HCT116 (cell line): ENCODE results near the gene SCUBE2.

Experiments
- CTCF ChIP-seq, 3 experiments: fragments of 200-600 bp in 1 of 3; sonication (generic) in 1 of 3; IDR thresholded peaks in 2 of 3; conservative IDR thresholded peaks in 1 of 3; 2 replicates each; pipeline ENCODE4 v1.5.1; 2012 to 2017; ENCODE audit warnings: low read depth in 2 of 3, low read length in 2 of 3, antibody characterized with exemption in 1 of 3, borderline replicate concordance in 1 of 3, control low read depth in 1 of 3, mild to moderate bottlenecking in 1 of 3, mixed read lengths in 1 of 3, mixed run types in 1 of 3, moderate library complexity in 1 of 3; ENCODE audit not compliant: insufficient read depth in 1 of 3
- EZH2 ChIP-seq: fragments of 200-600 bp; sonication (generic); IDR thresholded peaks from 2 replicates; pipeline ENCODE4 v1.6.1; 2017; ENCODE audit warnings: antibody characterized with exemption, mixed run types
- FOSL1 ChIP-seq: IDR thresholded peaks from 2 replicates; pipeline ENCODE4 v1.6.1; 2012; ENCODE audit warnings: low read depth
- JUND ChIP-seq: IDR thresholded peaks from 2 replicates; pipeline ENCODE4 v1.6.1; 2012
- MAX ChIP-seq: IDR thresholded peaks from 2 replicates; pipeline ENCODE4 v1.6.1; 2012
- POLR2A ChIP-seq: IDR thresholded peaks from 2 replicates; pipeline ENCODE4 v1.7.0; 2011; ENCODE audit warnings: borderline replicate concordance; ENCODE audit not compliant: insufficient read depth, insufficient read length; ENCODE audit errors: extremely low read depth
- POLR2AphosphoS5 ChIP-seq: IDR thresholded peaks from 2 replicates; pipeline ENCODE4 v1.6.1; 2011; ENCODE audit warnings: mild to moderate bottlenecking, low read depth, low read length, moderate library complexity
- REST ChIP-seq: IDR thresholded peaks from 2 replicates; pipeline ENCODE4 v1.6.1; 2012; ENCODE audit warnings: low read depth
- SIN3A ChIP-seq: IDR thresholded peaks from 2 replicates; pipeline ENCODE4 v1.6.1; 2012; ENCODE audit warnings: low read depth
- SRF ChIP-seq: IDR thresholded peaks from 2 replicates; pipeline ENCODE4 v1.6.1; 2012; ENCODE audit warnings: low read depth
- TCF7L2 ChIP-seq: IDR thresholded peaks from 2 replicates; pipeline ENCODE4 v1.7.0; 2011; ENCODE audit warnings: borderline replicate concordance, inconsistent platforms; ENCODE audit not compliant: insufficient read depth, insufficient read length; ENCODE audit errors: extremely low read depth
- ZNF274 ChIP-seq: fragments of 200-500 bp; sonication (Bioruptor generic); IDR thresholded peaks from 2 replicates; pipeline ENCODE4 v1.6.1; 2014; ENCODE audit warnings: mild to moderate bottlenecking, low read depth, low read length, inconsistent platforms
- TF ChIP-seq, protein P1 (sequence below): IDR thresholded peaks from 2 replicates; pipeline ENCODE4 v1.6.1; 2012

- TF ChIP-seq CTCF (IDR thresholded peaks at IDR 0.05 in 2 of 3, conservative IDR thresholded peaks at IDR 0.05 in 1 of 3; ENCODE audit: borderline replicate concordance in 1 of 3, insufficient read depth in 1 of 3, low read depth in 2 of 3, low read length in 2 of 3) = no peak
- no peak for TF ChIP-seq TCF7L2
- no peak for TF ChIP-seq REST
- no peak for TF ChIP-seq FOSL1
- TF ChIP-seq SIN3A = no peak
- no peak for TF ChIP-seq ZNF274
- no peak for TF ChIP-seq POLR2AphosphoS5
- TF ChIP-seq EZH2 = no peak
- TF ChIP-seq, protein P1, sequence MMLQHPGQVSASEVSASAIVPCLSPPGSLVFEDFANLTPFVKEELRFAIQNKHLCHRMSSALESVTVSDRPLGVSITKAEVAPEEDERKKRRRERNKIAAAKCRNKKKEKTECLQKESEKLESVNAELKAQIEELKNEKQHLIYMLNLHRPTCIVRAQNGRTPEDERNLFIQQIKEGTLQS = no peak
- no peak for TF ChIP-seq POLR2A
- no peak for TF ChIP-seq SRF
- TF ChIP-seq JUND = no peak
- TF ChIP-seq MAX = no peak
These were observed 101.9 kb downstream of the SCUBE2 start for GRCh38 chr11:8989453-8989852.
